Spleen (tissue), 11 donors: ENCODE results near the gene SCIN. TPM values are rescaled to one million over a fixed set of nuclear protein-coding genes. Genes with fewer than 3 reads are reported as not detected.
"Not testable (repeated sequence)": the region's sequence is repeated elsewhere in the genome, so short reads cannot be mapped to it uniquely, and the experiment has no call there.

Experiments used
- DNase-seq: peaks from one replicate; pipeline ENCODE4 v3.0.0-alpha.2; 2020
- H3K27ac ChIP-seq, 8 donors: fragments of 200-600 bp; sonication (generic) in 7 of 8; 1 replicate in 4 of 8; 2 replicates in 4 of 8; pipeline versions ENCODE4 v1.5.0 to v1.8.0; 2016 to 2021; ENCODE audit warnings: inconsistent platforms in 4 of 8, mild to moderate bottlenecking in 4 of 8, moderate library complexity in 1 of 8
- H3K27me3 ChIP-seq, 7 donors: fragments of 200-600 bp; sonication (generic) in 6 of 7; replicated peaks in 1 of 7; 1 replicate in 4 of 7; 2 replicates in 3 of 7; pipeline versions ENCODE4 v1.5.0 to v1.8.0; 2016 to 2021; ENCODE audit warnings: inconsistent platforms in 3 of 7, mild to moderate bottlenecking in 1 of 7
- H3K36me3 ChIP-seq, 6 donors: fragments of 200-600 bp; sonication (generic) in 5 of 6; 1 replicate in 4 of 6; 2 replicates in 2 of 6; pipeline versions ENCODE4 v1.5.0 to v1.8.0; 2016 to 2021; ENCODE audit warnings: inconsistent platforms in 2 of 6
- H3K4me1 ChIP-seq, 6 donors: fragments of 200-600 bp; sonication (generic) in 5 of 6; 1 replicate in 3 of 6; 2 replicates in 3 of 6; pipeline versions ENCODE4 v1.5.0 to v1.8.0; 2016 to 2021; ENCODE audit warnings: inconsistent platforms in 3 of 6
- H3K4me3 ChIP-seq, 8 donors: fragments of 200-600 bp; sonication (generic) in 7 of 8; 1 replicate in 4 of 8; 2 replicates in 4 of 8; pipeline versions ENCODE4 v1.5.0 to v1.8.0; 2016 to 2021; ENCODE audit warnings: inconsistent platforms in 4 of 8, mild to moderate bottlenecking in 4 of 8, moderate library complexity in 2 of 8
- H3K9me3 ChIP-seq, 8 donors: fragments of 200-600 bp; sonication (generic) in 7 of 8; 1 replicate in 4 of 8; 2 replicates in 4 of 8; pipeline versions ENCODE4 v1.5.0 to v1.8.0; 2016 to 2021; ENCODE audit warnings: inconsistent platforms in 4 of 8
- CTCF ChIP-seq, 11 experiments: fragments of 200-600 bp in 7 of 11; fragments of 450-650 bp in 4 of 11; sonication (generic) in 4 of 11; IDR thresholded peaks in 8 of 11; conservative IDR thresholded peaks in 3 of 11; 1 replicate in 7 of 11; 2 replicates in 4 of 11; pipeline versions ENCODE4 v1.4.0 to v1.8.0; 2016 to 2021; ENCODE audit warnings: antibody characterized with exemption in 11 of 11, inconsistent platforms in 4 of 11, mild to moderate bottlenecking in 1 of 11
- POLR2A ChIP-seq, 3 donors: fragments of 450-650 bp; IDR thresholded peaks; one replicate each; pipeline ENCODE4 v1.5.1; 2017; ENCODE audit warnings: antibody characterized with exemption in 3 of 3, mild to moderate bottlenecking in 1 of 3
- POLR2AphosphoS5 ChIP-seq, 3 donors: sonication (generic); formaldehyde crosslinking; IDR thresholded peaks; one replicate each; pipeline ENCODE4 v1.5.1; 2017; ENCODE audit warnings: antibody characterized with exemption in 3 of 3
- WGBS, 5 donors: extraction: QIAGEN DNeasy Blood & Tissue Kit in 3 of 5; methylation state at CpG; one replicate each; pipeline versions ENCODE4 v1.1.5 to v1.1.7; 2013 to 2018; 5-methylcytosine and 5-hydroxymethylcytosine counted together
- intact Hi-C: fragments of 100-400 bp; cut with DNase I; formaldehyde crosslinking; loops from one replicate; pipeline ENCODE4 v1.15.0; 2023; ENCODE audit warnings: low total_unique reads
- polyA plus RNA-seq, 3 donors: library from polyadenylated mRNA; stranded (reverse); fragments of 200-250 nt; gene quantifications; one replicate each; pipeline ENCODE4 v1.2.1, GENCODE V29; 2013
- total RNA-seq, 7 donors: library from RNA; depleted of rRNA in 3 of 7; stranded (reverse); fragments of >200 nt in 3 of 7; fragmentation: NEBNext Ultra II Directional in 4 of 7; extraction: Animal tissue kit (Norgen Biotek cat#: 25700) in 4 of 7; gene quantifications; one replicate each; pipeline versions ENCODE4 v1.1.0 to v1.2.1, GENCODE V29; 2016 to 2021
- donor health status: healthy with polysubstance abuse.
- donor health status: DM: no; HTN: no; CAD: no; lungs with moderate emphysema.
- donor health status: DM: no; HTN: no; CAD: no.
- donor health status: Bipolar disorder and iron deficiency.
- donor health status: healthy.
- donor health status: DM: no; HTN: no; CAD: no.
- donor health status: DM: yes; HTN: yes; CAD: no.

The SCIN gene
- total and polyA plus RNA-seq, 10 donors = 0.07 to 1.4 (median 0.27) TPM; not detected in 1

- Histone ChIP-seq H3K4me3 (no peak overlapping the region), H3K27me3 (peaks cover 0 to 8% (median 0%) of the 10 kb centered on the region in 7 donors), H3K36me3 (no peaks in the 10 kb centered on the region), H3K4me1 (no peaks in the 10 kb centered on the region), H3K9me3 (no peaks in the 10 kb centered on the region), H3K27ac (no peak overlapping the region)
- intact Hi-C loops = no loop called here
- DNase-seq = no peak
- TF ChIP-seq POLR2AphosphoS5 (IDR thresholded peaks at IDR 0.05) (no peak), CTCF (IDR thresholded peaks at IDR 0.05 in 8 of 11, conservative IDR thresholded peaks at IDR 0.05 in 3 of 11) (no peak), POLR2A (IDR thresholded peaks at IDR 0.05) (no peak)
- WGBS, 5 donors = 80 to 92% (median 88%) methylated on average over 6 of the region's 6 CpGs
These were observed 91.1 kb downstream of the SCIN start for GRCh38 chr7:12661581-12661980.

- no peak for DNase-seq
- no peak for TF ChIP-seq POLR2A (IDR thresholded peaks at IDR 0.05)
- TF ChIP-seq POLR2AphosphoS5 (IDR thresholded peaks at IDR 0.05) = no peak
- 72 to 90% (median 88%) methylated on average over 1 of the region's 1 CpG for WGBS, 5 donors
- peaks cover 0 to 26% (median 16%) of the 10 kb centered on the region in 6 donors for H3K4me1 ChIP-seq
- H3K9me3 ChIP-seq = no peaks in the 10 kb centered on the region
- intact Hi-C loops = no loop called here
- H3K36me3 ChIP-seq = no peaks in the 10 kb centered on the region
- no peak overlapping the region for H3K4me3 ChIP-seq
- H3K27me3 ChIP-seq = no peaks in the 10 kb centered on the region
- H3K27ac ChIP-seq = peak overlapping the region in 5 of 8 donors; percentile 11 to 64 (median 17)
These were observed 99.6 kb downstream of the SCIN start for GRCh38 chr7:12670000-12670729.

- Histone ChIP-seq H3K4me1 (peaks cover 0 to 28% (median 16%) of the 10 kb centered on the region in 6 donors), H3K27me3 (no peaks in the 10 kb centered on the region), H3K9me3 (peaks cover 0 to 5% (median 0%) of the 10 kb centered on the region in 8 donors), H3K36me3 (no peaks in the 10 kb centered on the region), H3K4me3 (no peak overlapping the region), H3K27ac (peak overlapping the region in 5 of 8 donors; percentile 11 to 64 (median 17))
- no peak for DNase-seq
- intact Hi-C loops = no loop called here
- 64 to 76% (median 69%) methylated on average over 6 of the region's 6 CpGs for WGBS, 5 donors
- TF ChIP-seq POLR2A (IDR thresholded peaks at IDR 0.05) (no peak), CTCF (IDR thresholded peaks at IDR 0.05 in 8 of 11, conservative IDR thresholded peaks at IDR 0.05 in 3 of 11) (no peak), POLR2AphosphoS5 (IDR thresholded peaks at IDR 0.05) (no peak)
These were observed 100.4 kb downstream of the SCIN start for GRCh38 chr7:12670743-12671520.

- 78 to 91% (median 83%) methylated on average over 7 of the region's 7 CpGs for WGBS, 5 donors
- H3K9me3 ChIP-seq, intact Hi-C loops, H3K27me3 ChIP-seq, H3K27ac ChIP-seq, H3K4me3 ChIP-seq, H3K36me3 ChIP-seq, DNase-seq: not testable (repeated sequence)
- H3K4me1 ChIP-seq = peaks cover 0 to 28% (median 16%) of the 10 kb centered on the region in 6 donors
These were observed 102.9 kb downstream of the SCIN start for GRCh38 chr7:12673436-12673835.

- TF ChIP-seq POLR2AphosphoS5 (IDR thresholded peaks at IDR 0.05) (no peak), CTCF (IDR thresholded peaks at IDR 0.05 in 8 of 11, conservative IDR thresholded peaks at IDR 0.05 in 3 of 11) (no peak), POLR2A (IDR thresholded peaks at IDR 0.05) (no peak)
- Histone ChIP-seq H3K27me3 (no peaks in the 10 kb centered on the region), H3K9me3 (peaks cover 0 to 6% (median 0%) of the 10 kb centered on the region in 8 donors), H3K27ac (no peak overlapping the region), H3K36me3 (no peaks in the 10 kb centered on the region), H3K4me3 (no peak overlapping the region), H3K4me1 (peaks cover 0 to 28% (median 16%) of the 10 kb centered on the region in 6 donors)
- no peak for DNase-seq
- intact Hi-C loops = no loop called here
- WGBS, 5 donors = 85 to 95% (median 90%) methylated on average over 2 of the region's 2 CpGs
These were observed 103.5 kb downstream of the SCIN start for GRCh38 chr7:12674053-12674452.
